HG02943 (cell line): ENCODE results near the gene KRT85.
A peak's percentile ranks its signal among the peaks of the same experiment; 100 is the strongest.
"Not testable (repeated sequence)": the region's sequence is repeated elsewhere in the genome, so short reads cannot be mapped to it uniquely, and the experiment has no call there.

ENCODE experiments used
- ATAC-seq: cut with Tn5 transposase; IDR thresholded peaks from one replicate; pipeline ENCODE4 v1.9.1; 2021; ENCODE audit warnings: mild to moderate bottlenecking, low read depth, moderate library complexity; ENCODE audit not compliant: unreplicated experiment

Gene KRT85

GRCh38 chr12:52331833-52332232 is 35.4 kb downstream of the KRT85 start:
- no peak for ATAC-seq

- ATAC-seq: no peak
Measured at GRCh38 chr12:52331039-52331438, 36.2 kb downstream of the KRT85 start.

GRCh38 chr12:52327830-52328500 is 39.3 kb downstream of the KRT85 start:
- no peak for ATAC-seq

- peak; percentile 72 for ATAC-seq
Measured at GRCh38 chr12:52327052-52327829, 40.0 kb downstream of the KRT85 start.

GRCh38 chr12:52324153-52324444 is 43.2 kb downstream of the KRT85 start:
- no peak for ATAC-seq

GRCh38 chr12:52323416-52324152 is 43.7 kb downstream of the KRT85 start:
- no peak for ATAC-seq

- ATAC-seq: no peak
Measured at GRCh38 chr12:52323001-52323400, 44.3 kb downstream of the KRT85 start.

- no peak for ATAC-seq
Measured at GRCh38 chr12:52322069-52322468, 45.2 kb downstream of the KRT85 start.

- no peak for ATAC-seq
Measured at GRCh38 chr12:52321418-52321817, 45.9 kb downstream of the KRT85 start.

GRCh38 chr12:52320784-52321400 is 46.4 kb downstream of the KRT85 start, which contains the start of gene KRT83:
Gene KRT83, minus strand, starts transcription at chr12:52321398. Its CDS starts 63 bp downstream, at chr12:52321335.
- no peak for ATAC-seq

- ATAC-seq: no peak
Measured at GRCh38 chr12:52319097-52319496, 48.2 kb downstream of the KRT85 start.

- no peak for ATAC-seq
Measured at GRCh38 chr12:52318241-52318990, 48.9 kb downstream of the KRT85 start.

GRCh38 chr12:52317468-52318052 is 49.7 kb downstream of the KRT85 start:
- no peak for ATAC-seq

GRCh38 chr12:52316701-52317100 is 50.6 kb downstream of the KRT85 start:
- no peak for ATAC-seq

- no peak for ATAC-seq
Measured at GRCh38 chr12:52316290-52316689, 51.0 kb downstream of the KRT85 start.

GRCh38 chr12:52315721-52316120 is 51.6 kb downstream of the KRT85 start:
- not testable (repeated sequence) for ATAC-seq

GRCh38 chr12:52314511-52314910 is 52.8 kb downstream of the KRT85 start:
- ATAC-seq: no peak

GRCh38 chr12:52313926-52314325 is 53.4 kb downstream of the KRT85 start:
- no peak for ATAC-seq

- ATAC-seq: no peak
Measured at GRCh38 chr12:52313461-52313860, 53.8 kb downstream of the KRT85 start.

GRCh38 chr12:52312086-52312485 is 55.2 kb downstream of the KRT85 start:
- ATAC-seq: no peak
